K562 (cell line): Measurements from ENCODE around the gene WDR76. TPM values are rescaled to one million over a fixed set of nuclear protein-coding genes. Genes with fewer than 3 reads are reported as not detected.

Source experiments
- ATF1 ChIP-seq, 2 experiments: fragments of 450-650 bp in 1 of 2; IDR thresholded peaks; 2 replicates each; pipeline ENCODE4 v1.6.1; 2016; ENCODE audit warnings: missing compliant biosample characterization in 1 of 2, missing genetic modification characterization in 1 of 2
- CEBPG ChIP-seq, 3 experiments: fragments of 200-800 bp in 1 of 3; sonication (Bioruptor generic) in 1 of 3; sonication (generic) in 1 of 3; formaldehyde crosslinking in 1 of 3; IDR thresholded peaks in 2 of 3; conservative IDR thresholded peaks in 1 of 3; 2 replicates each; pipeline versions ENCODE4 v1.6.1 to v1.8.0; 2016 to 2022; ENCODE audit warnings: missing compliant biosample characterization in 2 of 3, missing genetic modification characterization in 2 of 3, mild to moderate bottlenecking in 1 of 3, missing genetic modification reagents in 1 of 3
- CREB1 ChIP-seq, 2 experiments: sonication (generic) in 1 of 2; formaldehyde crosslinking in 1 of 2; IDR thresholded peaks; 2 replicates each; pipeline versions ENCODE4 v1.6.1 to v1.8.0; 2012 to 2022; ENCODE audit warnings: inconsistent platforms in 1 of 2, mild to moderate bottlenecking in 1 of 2, missing genetic modification reagents in 1 of 2, moderate library complexity in 1 of 2
- ETV5 ChIP-seq: sonication (generic); formaldehyde crosslinking; IDR thresholded peaks from 2 replicates; pipeline ENCODE4 v1.4.0; 2020; ENCODE audit warnings: low read depth, mild to moderate bottlenecking, missing genetic modification reagents
- GTF2E2 ChIP-seq: fragments of 200-800 bp; sonication (Bioruptor generic); IDR thresholded peaks from 2 replicates; pipeline ENCODE4 v1.6.1; 2016; ENCODE audit warnings: missing genetic modification characterization, missing compliant biosample characterization
- HNRNPLL ChIP-seq: fragments of 200-400 bp; formaldehyde crosslinking; IDR thresholded peaks from 2 replicates; pipeline ENCODE4 v1.6.1; 2017; ENCODE audit warnings: low read length, low read depth, mild to moderate bottlenecking; ENCODE audit not compliant: poor library complexity, severe bottlenecking
- LARP7 ChIP-seq: fragments of 450-650 bp; IDR thresholded peaks from 2 replicates; pipeline ENCODE4 v1.6.1; 2016
- MTA2 ChIP-seq: fragments of 450-650 bp; IDR thresholded peaks from 2 replicates; pipeline ENCODE4 v1.6.1; 2016; ENCODE audit warnings: low read depth
- MTA3 ChIP-seq: fragments of 450-650 bp; formaldehyde crosslinking; IDR thresholded peaks from 2 replicates; pipeline ENCODE4 v1.6.1; 2017; ENCODE audit warnings: mild to moderate bottlenecking, borderline replicate concordance
- NR2F6 ChIP-seq: fragments of 450-650 bp; formaldehyde crosslinking; IDR thresholded peaks from 2 replicates; pipeline ENCODE4 v1.4.0; 2020; ENCODE audit warnings: mild to moderate bottlenecking
- NRF1 ChIP-seq, 2 experiments: fragments of 450-650 bp; IDR thresholded peaks in 1 of 2; conservative IDR thresholded peaks in 1 of 2; 2 replicates each; pipeline ENCODE4 v1.6.1; 2014; ENCODE audit warnings: mild to moderate bottlenecking in 2 of 2
- POLR2H ChIP-seq: IDR thresholded peaks from 2 replicates; pipeline ENCODE4 v1.6.1; 2016; ENCODE audit warnings: missing genetic modification characterization, low read depth, mild to moderate bottlenecking, control low read depth, missing compliant biosample characterization, moderate library complexity
- SIN3B ChIP-seq: fragments of 450-650 bp; IDR thresholded peaks from 2 replicates; pipeline ENCODE4 v1.6.1; 2017; ENCODE audit warnings: low read depth, mild to moderate bottlenecking, moderate library complexity
- SIX5 ChIP-seq, 2 experiments: IDR thresholded peaks; 2 replicates each; pipeline ENCODE4 v1.6.1; 2011; ENCODE audit warnings: low read length in 2 of 2, borderline replicate concordance in 1 of 2, low read depth in 1 of 2, mild to moderate bottlenecking in 1 of 2, moderate library complexity in 1 of 2; ENCODE audit not compliant: insufficient read depth in 1 of 2
- TCF3 ChIP-seq: sonication (generic); formaldehyde crosslinking; IDR thresholded peaks from 2 replicates; pipeline ENCODE4 v1.4.0; 2020; ENCODE audit warnings: mild to moderate bottlenecking, missing genetic modification reagents
- YY1 ChIP-seq, 3 experiments: IDR thresholded peaks; 2 replicates each; pipeline ENCODE4 v1.6.1; 2011; ENCODE audit warnings: low read length in 2 of 3, mild to moderate bottlenecking in 2 of 3, moderate library complexity in 2 of 3, borderline replicate concordance in 1 of 3, control low read depth in 1 of 3, low read depth in 1 of 3; ENCODE audit not compliant: insufficient read depth in 3 of 3, insufficient replicate concordance in 2 of 3, control insufficient read depth in 1 of 3, insufficient read length in 1 of 3; ENCODE audit errors: extremely low read depth in 1 of 3
- polyA plus RNA-seq, 8 experiments: library from polyadenylated mRNA; depleted of rRNA in 4 of 8; stranded (reverse) in 5 of 8; unstranded in 3 of 8; fragments of >200 nt; fragmentation: Nextera tagmentation in 2 of 8; fragmentation: Illumina TruSeq in 1 of 8; extraction: Ambion mirVana in 2 of 8; extraction: Trizol in 1 of 8; gene quantifications; 2 replicates each; pipeline versions ENCODE4 v1.2.1 to v1.2.3, GENCODE V29; 2011 to 2014; ENCODE audit warnings: inconsistent platforms in 1 of 8, missing spikeins in 1 of 8
- total RNA-seq, 7 experiments: library from RNA; depleted of rRNA in 6 of 7; stranded (reverse); fragments of >200 nt in 6 of 7; fragmentation: Illumina TruSeq in 2 of 7; extraction: Trizol in 2 of 7; gene quantifications; 2 replicates each; pipeline versions ENCODE4 v1.2.1 to v1.2.3, GENCODE V29; 2011 to 2021; ENCODE audit warnings: low replicate concordance in 1 of 7
- TF ChIP-seq, protein P1 (sequence below): sonication (generic); formaldehyde crosslinking; IDR thresholded peaks from 2 replicates; pipeline ENCODE4 v1.8.1; 2023; ENCODE audit warnings: mild to moderate bottlenecking, missing genetic modification reagents
- TF ChIP-seq, protein P2 (sequence below): fragments of 450-650 bp; IDR thresholded peaks from 2 replicates; pipeline ENCODE4 v1.6.1; 2016
- TF ChIP-seq, protein P3 (sequence below): fragments of 200-800 bp; sonication (Bioruptor generic); IDR thresholded peaks from 2 replicates; pipeline ENCODE4 v1.6.1; 2017; ENCODE audit warnings: missing genetic modification characterization, missing compliant biosample characterization

The WDR76 gene
- total and polyA plus RNA-seq, 9 of the 15 experiments (the other 6 are each of a cell fraction or from before 2014, with no cell fraction given): 9.8 to 69.5 (median 44.4) TPM

DNA sequence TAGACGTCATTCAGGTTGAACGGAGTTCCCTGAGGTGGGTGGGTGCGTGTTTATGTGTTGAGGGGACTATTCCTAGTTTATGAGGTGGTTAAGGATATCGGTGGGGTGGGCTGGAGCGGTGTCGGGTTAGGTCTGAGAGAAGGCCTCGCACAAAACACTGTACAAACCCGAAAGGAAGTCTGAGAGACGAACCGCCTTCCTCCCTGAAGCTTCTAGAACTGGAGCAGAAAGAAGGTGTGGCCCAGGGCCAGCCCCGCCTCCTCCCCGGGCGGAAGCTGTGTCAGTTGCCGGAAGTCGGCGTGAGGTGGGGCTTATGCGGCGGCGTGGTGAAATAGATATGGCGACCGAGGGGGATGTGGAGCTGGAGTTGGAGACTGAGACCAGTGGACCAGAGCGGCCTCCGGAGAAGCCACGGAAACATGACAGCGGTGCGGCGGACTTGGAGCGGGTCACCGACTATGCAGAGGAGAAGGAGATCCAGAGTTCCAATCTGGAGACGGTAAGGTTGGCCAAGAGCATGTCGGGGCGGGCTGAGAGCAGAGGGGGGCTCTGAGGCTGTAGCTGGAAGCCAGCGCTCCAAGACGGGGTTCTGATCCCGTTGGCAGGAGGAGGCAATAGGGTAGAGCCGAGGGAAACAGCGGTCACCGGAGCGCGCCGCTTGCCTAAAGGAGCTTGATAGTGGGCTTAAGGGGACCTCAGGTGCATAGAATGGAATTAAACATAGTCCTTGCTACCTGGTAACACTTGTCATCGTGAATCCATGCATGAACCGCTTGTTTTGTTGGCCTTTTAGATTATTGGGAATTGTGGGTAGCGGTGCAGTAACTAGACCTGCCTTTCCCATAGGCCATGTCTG lies 26.3 kb upstream of the WDR76 start, which contains the start of gene HYPK (continued):
- TF ChIP-seq, protein P1, sequence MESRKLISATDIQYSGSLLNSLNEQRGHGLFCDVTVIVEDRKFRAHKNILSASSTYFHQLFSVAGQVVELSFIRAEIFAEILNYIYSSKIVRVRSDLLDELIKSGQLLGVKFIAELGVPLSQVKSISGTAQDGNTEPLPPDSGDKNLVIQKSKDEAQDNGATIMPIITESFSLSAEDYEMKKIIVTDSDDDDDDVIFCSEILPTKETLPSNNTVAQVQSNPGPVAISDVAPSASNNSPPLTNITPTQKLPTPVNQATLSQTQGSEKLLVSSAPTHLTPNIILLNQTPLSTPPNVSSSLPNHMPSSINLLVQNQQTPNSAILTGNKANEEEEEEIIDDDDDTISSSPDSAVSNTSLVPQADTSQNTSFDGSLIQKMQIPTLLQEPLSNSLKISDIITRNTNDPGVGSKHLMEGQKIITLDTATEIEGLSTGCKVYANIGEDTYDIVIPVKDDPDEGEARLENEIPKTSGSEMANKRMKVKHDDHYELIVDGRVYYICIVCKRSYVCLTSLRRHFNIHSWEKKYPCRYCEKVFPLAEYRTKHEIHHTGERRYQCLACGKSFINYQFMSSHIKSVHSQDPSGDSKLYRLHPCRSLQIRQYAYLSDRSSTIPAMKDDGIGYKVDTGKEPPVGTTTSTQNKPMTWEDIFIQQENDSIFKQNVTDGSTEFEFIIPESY (CRISPR knock-in tag): no peak
- TF ChIP-seq, protein P2, sequence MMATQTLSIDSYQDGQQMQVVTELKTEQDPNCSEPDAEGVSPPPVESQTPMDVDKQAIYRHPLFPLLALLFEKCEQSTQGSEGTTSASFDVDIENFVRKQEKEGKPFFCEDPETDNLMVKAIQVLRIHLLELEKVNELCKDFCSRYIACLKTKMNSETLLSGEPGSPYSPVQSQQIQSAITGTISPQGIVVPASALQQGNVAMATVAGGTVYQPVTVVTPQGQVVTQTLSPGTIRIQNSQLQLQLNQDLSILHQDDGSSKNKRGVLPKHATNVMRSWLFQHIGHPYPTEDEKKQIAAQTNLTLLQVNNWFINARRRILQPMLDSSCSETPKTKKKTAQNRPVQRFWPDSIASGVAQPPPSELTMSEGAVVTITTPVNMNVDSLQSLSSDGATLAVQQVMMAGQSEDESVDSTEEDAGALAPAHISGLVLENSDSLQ: peak; percentile 65
- TF ChIP-seq SIX5 (IDR thresholded peaks at IDR 0.05; ENCODE audit: borderline replicate concordance in 1 of 2, insufficient read depth in 1 of 2, low read depth in 1 of 2, low read length in 2 of 2) (no peak), HNRNPLL (no peak), POLR2H (tag) (peak; percentile 36; the same call in 1 of the 2 replicates), SIN3B (peak; percentile 75; the same call in 1 of the 2 replicates), MTA3 (peak; percentile 23; the same call in 1 of the 2 replicates), NRF1 (conservative IDR thresholded peaks at IDR 0.05 in 1 of 2, IDR thresholded peaks at IDR 0.05 in 1 of 2) (peak; percentile 43 to 62), MTA2 (no peak), TCF3 (CRISPR knock-in tag) (peak; percentile 29; the same call in 1 of the 2 replicates), YY1 (IDR thresholded peaks at IDR 0.05; ENCODE audit: borderline replicate concordance in 1 of 3, control insufficient read depth in 1 of 3, extremely low read depth in 1 of 3, insufficient read depth in 3 of 3, insufficient read length in 1 of 3, insufficient replicate concordance in 2 of 3, low read depth in 1 of 3, low read length in 2 of 3) (peak; percentile 53 to 91 (median 90)), ATF1 (CRISPR knock-in tag; IDR thresholded peaks at IDR 0.05) (no peak), ATF1 (tag; IDR thresholded peaks at IDR 0.05) (peak; percentile 80), GTF2E2 (0 out of 2 replicates have a peak, but pooled peaks have one; percentile 58), CEBPG (CRISPR knock-in tag; IDR thresholded peaks at IDR 0.05) (0 out of 2 replicates have a peak, but pooled peaks have one; percentile 17), CEBPG (tag; conservative IDR thresholded peaks at IDR 0.05 in 1 of 2, IDR thresholded peaks at IDR 0.05 in 1 of 2) (0 out of 4 replicates have a peak, but pooled peaks of 1 of the 2 experiments have one; percentile 32), ETV5 (CRISPR knock-in tag) (peak; percentile 81; the same call in 1 of the 2 replicates), CREB1 (IDR thresholded peaks at IDR 0.05) (peak; percentile 61; the same call in 1 of the 2 replicates), CREB1 (CRISPR knock-in tag; IDR thresholded peaks at IDR 0.05) (peak; percentile 52; the same call in 1 of the 2 replicates), NR2F6 (CRISPR knock-in tag) (no peak), LARP7 (peak; percentile 75; the same call in 1 of the 2 replicates)
- TF ChIP-seq, protein P3, sequence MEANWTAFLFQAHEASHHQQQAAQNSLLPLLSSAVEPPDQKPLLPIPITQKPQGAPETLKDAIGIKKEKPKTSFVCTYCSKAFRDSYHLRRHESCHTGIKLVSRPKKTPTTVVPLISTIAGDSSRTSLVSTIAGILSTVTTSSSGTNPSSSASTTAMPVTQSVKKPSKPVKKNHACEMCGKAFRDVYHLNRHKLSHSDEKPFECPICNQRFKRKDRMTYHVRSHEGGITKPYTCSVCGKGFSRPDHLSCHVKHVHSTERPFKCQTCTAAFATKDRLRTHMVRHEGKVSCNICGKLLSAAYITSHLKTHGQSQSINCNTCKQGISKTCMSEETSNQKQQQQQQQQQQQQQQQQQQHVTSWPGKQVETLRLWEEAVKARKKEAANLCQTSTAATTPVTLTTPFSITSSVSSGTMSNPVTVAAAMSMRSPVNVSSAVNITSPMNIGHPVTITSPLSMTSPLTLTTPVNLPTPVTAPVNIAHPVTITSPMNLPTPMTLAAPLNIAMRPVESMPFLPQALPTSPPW (CRISPR knock-in tag): peak; percentile 68
